Activated CD4-positive, alpha-beta T cell treated with anti-CD3 and anti-CD28 coated beads for 48 hours (primary cell): ENCODE data around the gene HYCC2.
"Not testable (repeated sequence)": the region's sequence is repeated elsewhere in the genome, so short reads cannot be mapped to it uniquely, and the experiment has no call there.

Experiments
- DNase-seq: peaks from one replicate; pipeline ENCODE4 v3.0.0-alpha.2; 2020

HYCC2 gene

GRCh38 chr2:201070948-201071478 is 458 bp downstream of the HYCC2 start:
- DNase-seq: no peak

- DNase-seq: no peak
Measured at GRCh38 chr2:201064797-201065329, 6.6 kb downstream of the HYCC2 start.

- DNase-seq: peak; percentile 72
Measured at GRCh38 chr2:201063516-201063915, 8.0 kb downstream of the HYCC2 start.

GRCh38 chr2:201059961-201060755 is 11.3 kb downstream of the HYCC2 start:
- DNase-seq: no peak

- DNase-seq: no peak
Measured at GRCh38 chr2:201058914-201059313, 12.6 kb downstream of the HYCC2 start.

GRCh38 chr2:201057715-201058248 is 13.7 kb downstream of the HYCC2 start:
- DNase-seq: no peak

GRCh38 chr2:201057087-201057521 is 14.4 kb downstream of the HYCC2 start:
- DNase-seq: no peak

- DNase-seq: no peak
Measured at GRCh38 chr2:201049455-201049854, 22.0 kb downstream of the HYCC2 start.

GRCh38 chr2:201046881-201047280 is 24.6 kb downstream of the HYCC2 start:
- no peak for DNase-seq

GRCh38 chr2:201043050-201043449 is 28.4 kb downstream of the HYCC2 start:
- not testable (repeated sequence) for DNase-seq

GRCh38 chr2:201042451-201042850 is 29.0 kb downstream of the HYCC2 start:
- DNase-seq: not testable (repeated sequence)

- DNase-seq: no peak
Measured at GRCh38 chr2:201040867-201041628, 30.4 kb downstream of the HYCC2 start.

GRCh38 chr2:201038855-201039254 is 32.6 kb downstream of the HYCC2 start:
- no peak for DNase-seq

- DNase-seq: not testable (repeated sequence)
Measured at GRCh38 chr2:201038361-201038760, 33.1 kb downstream of the HYCC2 start.

GRCh38 chr2:201034355-201034754 is 37.1 kb downstream of the HYCC2 start:
- not testable (repeated sequence) for DNase-seq

GRCh38 chr2:201024518-201024917 is 47.0 kb downstream of the HYCC2 start:
- DNase-seq: no peak

- DNase-seq: no peak
Measured at GRCh38 chr2:201021914-201022313, 49.6 kb downstream of the HYCC2 start.
